Endothelial cell of umbilical vein (primary cell): ENCODE data around the gene JAZF1. TPM values are rescaled to one million over a fixed set of nuclear protein-coding genes. Genes with fewer than 3 reads are reported as not detected.

Source experiments
- BruUV-seq: library from RNA; stranded (reverse); fragments of 400-500 nt; replicated peaks from 2 replicates; lab custom pipeline; 2021; lab: Mats Ljungman, UMichigan
- CTCF ChIA-PET: fragments of 300-600, 350-600 bp; sonication (Branson Sonifier 250); formaldehyde crosslinking; loops from one replicate; lab custom pipeline; 2021; ENCODE audit warnings: antibody characterized with exemption, inconsistent platforms; lab: Charles Lee
- POLR2A ChIA-PET: fragments of 300-600, 350-600 bp; sonication (Branson Sonifier 250); formaldehyde crosslinking; loops from one replicate; lab custom pipeline; 2021; ENCODE audit warnings: antibody characterized with exemption, inconsistent platforms; lab: Charles Lee
- DNase-seq: peaks from one replicate; pipeline ENCODE4 v3.0.0-alpha.2; 2011; ENCODE audit warnings: low read depth, low spot score
- FAIRE-seq: peaks from 2 replicates; lab custom pipeline; 2011; peaks lifted over from hg19 to GRCh38; lab: Jason Lieb, UNC
- H2AFZ ChIP-seq: 2 replicates; pipeline ENCODE4 v1.6.0; 2012; ENCODE audit warnings: low read depth, low read length, control low read depth, inconsistent platforms
- H3K27ac ChIP-seq: 2 replicates; pipeline ENCODE4 v1.5.1; 2011; ENCODE audit warnings: low read depth, mild to moderate bottlenecking, control low read depth, low read length, moderate library complexity; ENCODE audit not compliant: insufficient read depth
- H3K27me3 ChIP-seq, 2 experiments: 2 replicates each; pipeline versions ENCODE4 v1.6.0 to v1.6.1; 2011; ENCODE audit warnings: low read length in 2 of 2, mixed read lengths in 1 of 2; ENCODE audit not compliant: control insufficient read depth in 2 of 2, insufficient read depth in 2 of 2
- H3K36me3 ChIP-seq, 2 experiments: 2 replicates in 1 of 2; 3 replicates in 1 of 2; pipeline ENCODE4 v1.5.1; 2011; ENCODE audit warnings: low read length in 2 of 2, mild to moderate bottlenecking in 1 of 2, moderate library complexity in 1 of 2; ENCODE audit not compliant: control insufficient read depth in 2 of 2, insufficient read depth in 2 of 2; ENCODE audit errors: extremely low read depth in 1 of 2
- H3K4me1 ChIP-seq: 3 replicates; pipeline ENCODE4 v1.5.1; 2011; ENCODE audit warnings: mild to moderate bottlenecking, low read length; ENCODE audit not compliant: control insufficient read depth, insufficient read depth; ENCODE audit errors: extremely low read depth
- H3K4me2 ChIP-seq: 2 replicates; pipeline ENCODE4 v1.6.1; 2011; ENCODE audit warnings: low read length, control low read depth, mixed read lengths; ENCODE audit not compliant: insufficient read depth
- H3K4me3 ChIP-seq, 3 experiments: fragments of 200-600 bp in 1 of 3; sonication (generic), shearing (Covaris generic) in 1 of 3; replicated peaks in 1 of 3; 2 replicates each; pipeline ENCODE4 v1.5.1; 2011 to 2016; ENCODE audit warnings: control low read depth in 3 of 3, low read length in 3 of 3, mild to moderate bottlenecking in 2 of 3, inconsistent platforms in 1 of 3, low read depth in 1 of 3, moderate library complexity in 1 of 3; ENCODE audit not compliant: insufficient read depth in 1 of 3
- H3K79me2 ChIP-seq: 2 replicates; pipeline ENCODE4 v1.6.0; 2012; ENCODE audit warnings: low read length, inconsistent platforms; ENCODE audit not compliant: control insufficient read depth, insufficient read depth
- H3K9ac ChIP-seq: replicated peaks from 2 replicates; pipeline ENCODE3; 2011; ENCODE audit warnings: low read length, control low read depth; ENCODE audit not compliant: insufficient read depth; ENCODE audit errors: extremely low read depth
- H3K9me1 ChIP-seq: replicated peaks from 3 replicates; pipeline ENCODE4 v1.6.0; 2011; ENCODE audit warnings: mild to moderate bottlenecking, low read length; ENCODE audit not compliant: control insufficient read depth, insufficient read depth; ENCODE audit errors: extremely low read depth
- H3K9me3 ChIP-seq: replicated peaks from 2 replicates; pipeline ENCODE4 v1.5.1; 2012; ENCODE audit warnings: low read length, inconsistent platforms; ENCODE audit not compliant: control insufficient read depth, insufficient read depth
- H4K20me1 ChIP-seq: replicated peaks from 2 replicates; pipeline ENCODE3; 2011; ENCODE audit warnings: mild to moderate bottlenecking, low read length; ENCODE audit not compliant: control insufficient read depth, insufficient read depth; ENCODE audit errors: extremely low read depth
- EZH2 ChIP-seq: IDR thresholded peaks from 2 replicates; pipeline ENCODE4 v1.6.1; 2012; ENCODE audit warnings: borderline replicate concordance, low read depth, mild to moderate bottlenecking, moderate library complexity, low read length, inconsistent platforms; ENCODE audit not compliant: severe bottlenecking
- FOS ChIP-seq: IDR thresholded peaks from 2 replicates; pipeline ENCODE4 v1.6.1; 2011; ENCODE audit warnings: mild to moderate bottlenecking, low read length, moderate library complexity, borderline replicate concordance; ENCODE audit not compliant: insufficient read depth
- GATA2 ChIP-seq: IDR thresholded peaks from 2 replicates; pipeline ENCODE4 v1.7.0; 2011; ENCODE audit warnings: low read depth, mild to moderate bottlenecking, moderate library complexity, mixed read lengths, low read length; ENCODE audit not compliant: insufficient read length, insufficient read depth
- JUN ChIP-seq: IDR thresholded peaks from 2 replicates; pipeline ENCODE4 v1.6.1; 2011; ENCODE audit warnings: borderline replicate concordance, low read depth; ENCODE audit not compliant: insufficient read length, insufficient read depth
- MAX ChIP-seq: IDR thresholded peaks from 2 replicates; pipeline ENCODE4 v1.6.1; 2011; ENCODE audit not compliant: insufficient read depth, insufficient read length
- MYC ChIP-seq: IDR thresholded peaks from one replicate; pipeline ENCODE4 v1.6.1; 2011; ENCODE audit warnings: mild to moderate bottlenecking, low read depth, low read length
- POLR2A ChIP-seq: IDR thresholded peaks from 2 replicates; pipeline ENCODE4 v1.6.1; 2012; ENCODE audit warnings: low read depth, mild to moderate bottlenecking, control low read depth, low read length
- POLR2AphosphoS5 ChIP-seq: IDR thresholded peaks from 2 replicates; pipeline ENCODE4 v1.6.1; 2012; ENCODE audit warnings: low read depth, mild to moderate bottlenecking, control low read depth, low read length, moderate library complexity; ENCODE audit not compliant: insufficient read depth
- dilution Hi-C: fragments of 300-500 bp; cut with MboI; formaldehyde crosslinking; loops from one replicate; pipeline ENCODE4 v1.15.0; 2019; ENCODE audit warnings: low sequenced_read_pairs; ENCODE audit not compliant: extremely low pct_ligation_motif_present
- intact Hi-C: fragments of 100-400 bp; cut with micrococcal nuclease; formaldehyde crosslinking; loops from one replicate; pipeline ENCODE4 v1.10.0; 2022
- polyA plus RNA-seq, 4 experiments: library from polyadenylated mRNA; depleted of rRNA in 3 of 4; stranded (reverse) in 3 of 4; unstranded in 1 of 4; fragments of >200 nt; gene quantifications; 2 replicates each; pipeline versions ENCODE4 v1.2.1 to v1.2.3, GENCODE V29; 2011 to 2012; ENCODE audit warnings: missing spikeins in 1 of 4
- total RNA-seq: library from RNA; stranded (reverse); gene quantifications from 2 replicates; pipeline ENCODE4 v1.2.3, GENCODE V29; 2021
- TF ChIP-seq, protein P1 (sequence below), 2 donors: IDR thresholded peaks; 1 replicate in 1 of 2; 2 replicates in 1 of 2; pipeline ENCODE4 v1.5.1; 2011; ENCODE audit warnings: low read length in 2 of 2, mild to moderate bottlenecking in 2 of 2, moderate library complexity in 2 of 2, control low read depth in 1 of 2, inconsistent platforms in 1 of 2, low read depth in 1 of 2; ENCODE audit not compliant: insufficient read depth in 1 of 2; ENCODE audit errors: extremely low read depth in 1 of 2

Gene JAZF1
- total and polyA plus RNA-seq, 2 donors (not counting 3 experiments of a cell fraction or from before 2014, with no cell fraction given) = 2.5 to 16.9 TPM

- no peaks in the 10 kb centered on the region for H3K9me1 ChIP-seq
- H3K9me3 ChIP-seq = no peaks in the 10 kb centered on the region
- ChIA-PET CTCF (interaction anchor here (2.1 to 2.6 kb wide), 3 partner anchors 13 to 21 kb away, joined by 5 to 25 read pairs (median 10); no protein-coding TSS in a partner anchor), POLR2A (no interaction called here)
- intact Hi-C loops = loop anchor here (5.0 kb wide), 2 partner anchors 154 to 864 kb away; no protein-coding TSS in a partner anchor
- H3K27me3 ChIP-seq = no peaks in the 10 kb centered on the region
- no peak overlapping the region for H2AFZ ChIP-seq
- no peak overlapping the region for H3K4me2 ChIP-seq
- FAIRE-seq (no peak), DNase-seq (no peak)
- H3K4me1 ChIP-seq = peaks cover 2% of the 10 kb centered on the region
- H3K4me3 ChIP-seq = no peak overlapping the region
- no peaks in the 10 kb centered on the region for H3K36me3 ChIP-seq
- H3K27ac ChIP-seq = no peak overlapping the region
- TF ChIP-seq GATA2 (no peak), EZH2 (no peak), MAX (no peak), JUN (no peak), POLR2A (no peak), FOS (no peak), POLR2AphosphoS5 (no peak), MYC (no peak)
- TF ChIP-seq, protein P1, sequence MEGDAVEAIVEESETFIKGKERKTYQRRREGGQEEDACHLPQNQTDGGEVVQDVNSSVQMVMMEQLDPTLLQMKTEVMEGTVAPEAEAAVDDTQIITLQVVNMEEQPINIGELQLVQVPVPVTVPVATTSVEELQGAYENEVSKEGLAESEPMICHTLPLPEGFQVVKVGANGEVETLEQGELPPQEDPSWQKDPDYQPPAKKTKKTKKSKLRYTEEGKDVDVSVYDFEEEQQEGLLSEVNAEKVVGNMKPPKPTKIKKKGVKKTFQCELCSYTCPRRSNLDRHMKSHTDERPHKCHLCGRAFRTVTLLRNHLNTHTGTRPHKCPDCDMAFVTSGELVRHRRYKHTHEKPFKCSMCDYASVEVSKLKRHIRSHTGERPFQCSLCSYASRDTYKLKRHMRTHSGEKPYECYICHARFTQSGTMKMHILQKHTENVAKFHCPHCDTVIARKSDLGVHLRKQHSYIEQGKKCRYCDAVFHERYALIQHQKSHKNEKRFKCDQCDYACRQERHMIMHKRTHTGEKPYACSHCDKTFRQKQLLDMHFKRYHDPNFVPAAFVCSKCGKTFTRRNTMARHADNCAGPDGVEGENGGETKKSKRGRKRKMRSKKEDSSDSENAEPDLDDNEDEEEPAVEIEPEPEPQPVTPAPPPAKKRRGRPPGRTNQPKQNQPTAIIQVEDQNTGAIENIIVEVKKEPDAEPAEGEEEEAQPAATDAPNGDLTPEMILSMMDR (IDR thresholded peaks at IDR 0.05; ENCODE audit: extremely low read depth in 1 of 2, insufficient read depth in 1 of 2, low read depth in 1 of 2, low read length in 2 of 2) = no peak
- H3K79me2 ChIP-seq = peaks cover 3% of the 10 kb centered on the region
- H3K9ac ChIP-seq = no peak overlapping the region
- no TSS peak for BruUV-seq
- dilution Hi-C loops = no loop called here
- peaks cover 8% of the 10 kb centered on the region for H4K20me1 ChIP-seq
Observed at GRCh38 chr7:28075674-28076358, 104.8 kb downstream of the JAZF1 start.
